Measurements from ENCODE around the gene CPNE5. TPM values are rescaled to one million over a fixed set of nuclear protein-coding genes. Genes with fewer than 3 reads are reported as not detected.

CPNE5 gene
- total RNA-seq, 4 donors from 2014 or later = 1.1 to 4.6 (median 2.9) TPM

DNA sequence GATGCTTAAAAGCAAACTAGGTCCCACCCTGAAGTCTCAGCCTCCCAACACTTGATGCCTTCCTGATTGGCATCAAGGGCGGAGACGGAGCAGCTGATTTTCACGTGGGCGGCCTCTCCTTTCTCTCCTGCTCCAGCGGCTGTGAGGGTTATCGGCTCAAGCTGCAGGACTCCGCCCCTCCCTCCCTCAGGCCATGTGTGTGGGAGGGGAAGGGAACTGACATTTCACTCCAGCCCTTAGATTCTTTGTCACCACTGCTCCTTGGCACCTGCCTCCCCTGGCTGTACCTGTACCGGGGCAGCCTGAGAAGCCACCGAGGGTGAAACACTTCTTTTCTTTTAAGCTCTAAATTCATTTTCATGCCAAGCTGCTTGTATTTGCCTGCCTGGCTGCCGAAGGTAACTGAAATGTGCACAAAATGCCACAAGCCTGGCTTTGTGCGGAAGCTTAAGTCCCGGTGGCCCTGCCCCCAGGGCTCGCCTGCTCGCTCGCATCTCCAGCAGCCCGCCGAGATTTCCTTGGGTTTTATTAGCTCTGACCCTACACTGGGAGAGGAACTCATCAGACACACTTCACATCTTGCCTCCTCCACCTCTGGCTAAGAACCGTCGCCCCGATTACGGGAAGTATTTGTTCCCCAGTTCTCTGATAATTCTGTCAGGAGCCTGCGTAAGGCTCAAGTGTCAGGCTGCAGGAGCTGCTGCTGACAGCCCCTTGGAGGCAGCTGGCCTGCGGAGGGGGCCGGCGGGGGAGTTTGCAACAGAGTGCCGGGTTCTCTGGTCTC is 9.6 kb upstream of the CPNE5 start:
- no peak overlapping the region for H3K27ac ChIP-seq
- no peaks in the 10 kb centered on the region for H3K27me3 ChIP-seq
- 35 to 38% methylated on average over 26 of the region's 26 CpGs for WGBS, 2 donors
- intact Hi-C loops (cut with DNase I) = no loop called here
- H3K4me3 ChIP-seq (replicated peaks in 1 of 3) = no peak overlapping the region
- no peaks in the 10 kb centered on the region for H3K9me3 ChIP-seq
- peak; percentile 76 to 82 for DNase-seq
- no peaks in the 10 kb centered on the region for H3K36me3 ChIP-seq
- peaks cover 6 to 9% of the 10 kb centered on the region in 2 donors for H3K4me1 ChIP-seq
- TF ChIP-seq, protein P1, sequence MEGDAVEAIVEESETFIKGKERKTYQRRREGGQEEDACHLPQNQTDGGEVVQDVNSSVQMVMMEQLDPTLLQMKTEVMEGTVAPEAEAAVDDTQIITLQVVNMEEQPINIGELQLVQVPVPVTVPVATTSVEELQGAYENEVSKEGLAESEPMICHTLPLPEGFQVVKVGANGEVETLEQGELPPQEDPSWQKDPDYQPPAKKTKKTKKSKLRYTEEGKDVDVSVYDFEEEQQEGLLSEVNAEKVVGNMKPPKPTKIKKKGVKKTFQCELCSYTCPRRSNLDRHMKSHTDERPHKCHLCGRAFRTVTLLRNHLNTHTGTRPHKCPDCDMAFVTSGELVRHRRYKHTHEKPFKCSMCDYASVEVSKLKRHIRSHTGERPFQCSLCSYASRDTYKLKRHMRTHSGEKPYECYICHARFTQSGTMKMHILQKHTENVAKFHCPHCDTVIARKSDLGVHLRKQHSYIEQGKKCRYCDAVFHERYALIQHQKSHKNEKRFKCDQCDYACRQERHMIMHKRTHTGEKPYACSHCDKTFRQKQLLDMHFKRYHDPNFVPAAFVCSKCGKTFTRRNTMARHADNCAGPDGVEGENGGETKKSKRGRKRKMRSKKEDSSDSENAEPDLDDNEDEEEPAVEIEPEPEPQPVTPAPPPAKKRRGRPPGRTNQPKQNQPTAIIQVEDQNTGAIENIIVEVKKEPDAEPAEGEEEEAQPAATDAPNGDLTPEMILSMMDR (IDR thresholded peaks at IDR 0.05) = no peak
- TF ChIP-seq POLR2A (IDR thresholded peaks at IDR 0.05) = no peak

GRCh38 chr6:36847991-36848390 is 8.7 kb upstream of the CPNE5 start:
- Histone ChIP-seq H3K36me3 (no peaks in the 10 kb centered on the region), H3K27me3 (no peaks in the 10 kb centered on the region), H3K27ac (no peak overlapping the region), H3K4me3 (replicated peaks in 1 of 3) (no peak overlapping the region), H3K9me3 (no peaks in the 10 kb centered on the region), H3K4me1 (peaks cover 6 to 9% of the 10 kb centered on the region in 2 donors)
- WGBS, 2 donors = 96% methylated on average over 6 of the region's 6 CpGs
- TF ChIP-seq POLR2A (IDR thresholded peaks at IDR 0.05) = no peak
- TF ChIP-seq, protein P1 (IDR thresholded peaks at IDR 0.05) = no peak
- no peak for DNase-seq
- intact Hi-C loops (cut with DNase I) = no loop called here

- Histone ChIP-seq H3K36me3 (no peaks in the 10 kb centered on the region), H3K4me3 (replicated peaks in 1 of 3) (no peak overlapping the region), H3K27ac (no peak overlapping the region), H3K4me1 (peaks cover 6 to 9% of the 10 kb centered on the region in 2 donors), H3K27me3 (no peaks in the 10 kb centered on the region), H3K9me3 (no peaks in the 10 kb centered on the region)
- DNase-seq = no peak
- TF ChIP-seq, protein P1 (IDR thresholded peaks at IDR 0.05) = no peak
- TF ChIP-seq POLR2A (IDR thresholded peaks at IDR 0.05) = no peak
- WGBS, 2 donors = 91 to 99% methylated on average over 4 of the region's 4 CpGs
- intact Hi-C loops (cut with DNase I) = no loop called here
Observed at GRCh38 chr6:36847152-36847551, 7.9 kb upstream of the CPNE5 start.

GRCh38 chr6:36845233-36845632 is 6.0 kb upstream of the CPNE5 start:
- TF ChIP-seq, protein P1 (IDR thresholded peaks at IDR 0.05) = no peak
- TF ChIP-seq POLR2A (IDR thresholded peaks at IDR 0.05) = no peak
- no peak for DNase-seq
- Histone ChIP-seq H3K27me3 (no peaks in the 10 kb centered on the region), H3K4me1 (peaks cover 16 to 18% of the 10 kb centered on the region in 2 donors), H3K9me3 (no peaks in the 10 kb centered on the region), H3K36me3 (no peaks in the 10 kb centered on the region), H3K4me3 (replicated peaks in 1 of 3) (no peak overlapping the region), H3K27ac (no peak overlapping the region)
- intact Hi-C loops (cut with DNase I) = no loop called here
- 69 to 95% methylated on average over 4 of the region's 4 CpGs for WGBS, 2 donors

Data from thyroid gland (tissue), 4 donors.